Upper lobe of left lung (tissue), 4 donors: ENCODE results near the gene SSBP3.

Experiments used
- POLR2A ChIP-seq, 4 donors: fragments of 450-650 bp; IDR thresholded peaks; one replicate each; pipeline ENCODE4 v1.5.1; 2016 to 2017; ENCODE audit warnings: antibody characterized with exemption in 4 of 4, mild to moderate bottlenecking in 2 of 4
- POLR2AphosphoS5 ChIP-seq, 2 donors: sonication (generic); formaldehyde crosslinking; IDR thresholded peaks; one replicate each; pipeline ENCODE4 v1.5.1; 2017; ENCODE audit warnings: antibody characterized with exemption in 2 of 2
- TF ChIP-seq, protein P1 (sequence below), 6 experiments: fragments of 450-650 bp in 4 of 6; fragments of 200-600 bp in 2 of 6; sonication (generic) in 2 of 6; IDR thresholded peaks; one replicate each; pipeline ENCODE4 v1.5.1; 2016 to 2019; ENCODE audit warnings: antibody characterized with exemption in 6 of 6

DNA sequence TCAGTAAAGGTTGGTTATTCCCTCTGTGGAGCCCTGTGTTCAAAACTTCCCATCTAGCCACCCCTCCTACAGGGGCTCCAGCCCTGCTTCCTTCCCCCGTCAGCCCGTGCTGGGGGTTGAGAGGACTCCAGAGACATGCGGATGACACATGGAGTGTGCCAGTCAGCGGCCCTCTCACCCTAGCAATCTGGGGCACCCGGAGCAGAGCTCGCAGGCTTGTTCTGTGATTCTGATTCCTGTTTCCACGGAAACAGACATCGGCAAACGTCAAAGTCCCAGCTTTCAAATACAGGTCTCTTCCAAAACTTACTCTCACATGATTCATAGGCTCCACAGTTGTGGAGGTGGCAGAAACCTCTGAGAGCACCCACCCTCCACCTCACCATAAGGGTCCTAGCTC, 9.8 kb upstream of the SSBP3 start:
- TF ChIP-seq, protein P1, sequence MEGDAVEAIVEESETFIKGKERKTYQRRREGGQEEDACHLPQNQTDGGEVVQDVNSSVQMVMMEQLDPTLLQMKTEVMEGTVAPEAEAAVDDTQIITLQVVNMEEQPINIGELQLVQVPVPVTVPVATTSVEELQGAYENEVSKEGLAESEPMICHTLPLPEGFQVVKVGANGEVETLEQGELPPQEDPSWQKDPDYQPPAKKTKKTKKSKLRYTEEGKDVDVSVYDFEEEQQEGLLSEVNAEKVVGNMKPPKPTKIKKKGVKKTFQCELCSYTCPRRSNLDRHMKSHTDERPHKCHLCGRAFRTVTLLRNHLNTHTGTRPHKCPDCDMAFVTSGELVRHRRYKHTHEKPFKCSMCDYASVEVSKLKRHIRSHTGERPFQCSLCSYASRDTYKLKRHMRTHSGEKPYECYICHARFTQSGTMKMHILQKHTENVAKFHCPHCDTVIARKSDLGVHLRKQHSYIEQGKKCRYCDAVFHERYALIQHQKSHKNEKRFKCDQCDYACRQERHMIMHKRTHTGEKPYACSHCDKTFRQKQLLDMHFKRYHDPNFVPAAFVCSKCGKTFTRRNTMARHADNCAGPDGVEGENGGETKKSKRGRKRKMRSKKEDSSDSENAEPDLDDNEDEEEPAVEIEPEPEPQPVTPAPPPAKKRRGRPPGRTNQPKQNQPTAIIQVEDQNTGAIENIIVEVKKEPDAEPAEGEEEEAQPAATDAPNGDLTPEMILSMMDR (IDR thresholded peaks at IDR 0.05) = no peak
- TF ChIP-seq POLR2AphosphoS5 (IDR thresholded peaks at IDR 0.05) (no peak), POLR2A (IDR thresholded peaks at IDR 0.05) (no peak)
